ENCODE data around the gene PGAP1.

Gene PGAP1

GRCh38 chr2:196925051-196925767 is 1.3 kb downstream of the PGAP1 start:
- Histone ChIP-seq H3K14ac (ENCODE audit: low read length) (no peak overlapping the region), H3K4me2 (ENCODE audit: insufficient read depth, low read length, poor library complexity, severe bottlenecking) (peak overlapping the region; percentile 48), H3K4ac (ENCODE audit: low read length) (no peak overlapping the region), H3K27ac (replicated peaks; ENCODE audit: low read length) (peak overlapping the region; percentile 100), H2BK15ac (ENCODE audit: low read length) (no peak overlapping the region), H2BK12ac (ENCODE audit: low read length) (no peak overlapping the region), H3K23ac (ENCODE audit: low read depth, low read length, poor library complexity) (no peak overlapping the region), H3K4me1 (ENCODE audit: control insufficient read depth in 2 of 2, insufficient read depth in 1 of 2, low read depth in 1 of 2, low read length in 2 of 2) (peaks cover 0 to 6% of the 10 kb centered on the region in 2 donors), H2AK5ac (ENCODE audit: low read depth, low read length) (peak overlapping the region; percentile 99), H3K36me3 (replicated peaks in 1 of 2; ENCODE audit: control insufficient read depth in 2 of 2, insufficient read depth in 2 of 2, low read length in 2 of 2) (peaks cover 0 to 18% of the 10 kb centered on the region in 2 donors), H3K4me3 (ENCODE audit: low read length in 2 of 2) (peak overlapping the region; percentile 67 to 91), H2BK120ac (ENCODE audit: low read depth, low read length) (no peak overlapping the region), H3K9me3 (replicated peaks in 1 of 2; ENCODE audit: control insufficient read depth in 2 of 2, insufficient read depth in 1 of 2, low read depth in 1 of 2, low read length in 2 of 2) (no peaks in the 10 kb centered on the region), H2AFZ (ENCODE audit: low read length) (peak overlapping the region; percentile 91), H4K91ac (ENCODE audit: low read depth, low read length, poor library complexity) (no peak overlapping the region), H3K18ac (ENCODE audit: low read length) (no peak overlapping the region), H4K8ac (ENCODE audit: low read depth, low read length) (no peak overlapping the region), H3K27me3 (ENCODE audit: control insufficient read depth in 3 of 3, insufficient read depth in 3 of 3, low read depth in 1 of 3, low read length in 3 of 3) (no peaks in the 10 kb centered on the region), H2BK5ac (ENCODE audit: low read length) (no peak overlapping the region), H3K79me1 (ENCODE audit: low read depth, low read length) (peaks cover 2% of the 10 kb centered on the region), H3K9ac (ENCODE audit: low read depth, low read length, poor library complexity) (peak overlapping the region; percentile 83)
- WGBS, 2 donors (ENCODE audit: extremely low coverage in 2 of 2, insufficient read length in 2 of 2, insufficient replicate concordance in 1 of 2), result no CpG with 5 or more reads among the region's 11 CpGs
- DNase-seq (ENCODE audit: low spot score), result no peak

- Histone ChIP-seq H4K8ac (ENCODE audit: low read depth, low read length) (no peak overlapping the region), H3K4me2 (ENCODE audit: insufficient read depth, low read length, poor library complexity, severe bottlenecking) (peak overlapping the region; percentile 33), H3K9ac (ENCODE audit: low read depth, low read length, poor library complexity) (no peak overlapping the region), H2BK12ac (ENCODE audit: low read length) (no peak overlapping the region), H2BK120ac (ENCODE audit: low read depth, low read length) (no peak overlapping the region), H3K36me3 (replicated peaks in 1 of 2; ENCODE audit: control insufficient read depth in 2 of 2, insufficient read depth in 2 of 2, low read length in 2 of 2) (peaks cover 0 to 29% of the 10 kb centered on the region in 2 donors), H3K27me3 (ENCODE audit: control insufficient read depth in 3 of 3, insufficient read depth in 3 of 3, low read depth in 1 of 3, low read length in 3 of 3) (no peaks in the 10 kb centered on the region), H3K4ac (ENCODE audit: low read length) (no peak overlapping the region), H3K14ac (ENCODE audit: low read length) (no peak overlapping the region), H2AFZ (ENCODE audit: low read length) (no peak overlapping the region), H2BK5ac (ENCODE audit: low read length) (no peak overlapping the region), H3K9me3 (replicated peaks in 1 of 2; ENCODE audit: control insufficient read depth in 2 of 2, insufficient read depth in 1 of 2, low read depth in 1 of 2, low read length in 2 of 2) (peaks cover 0 to under 1% of the 10 kb centered on the region in 2 donors), H3K4me1 (ENCODE audit: control insufficient read depth in 2 of 2, insufficient read depth in 1 of 2, low read depth in 1 of 2, low read length in 2 of 2) (peaks cover 0 to 6% of the 10 kb centered on the region in 2 donors), H3K23ac (ENCODE audit: low read depth, low read length, poor library complexity) (no peak overlapping the region), H2AK5ac (ENCODE audit: low read depth, low read length) (no peak overlapping the region), H2BK15ac (ENCODE audit: low read length) (no peak overlapping the region), H3K4me3 (ENCODE audit: low read length in 2 of 2) (peak overlapping the region in 1 of 2 donors; percentile 67), H3K18ac (ENCODE audit: low read length) (no peak overlapping the region), H3K79me1 (ENCODE audit: low read depth, low read length) (peaks cover 2% of the 10 kb centered on the region), H3K27ac (replicated peaks; ENCODE audit: low read length) (no peak overlapping the region), H4K91ac (ENCODE audit: low read depth, low read length, poor library complexity) (no peak overlapping the region)
- no peak for DNase-seq (ENCODE audit: low spot score)
These were observed 2.5 kb downstream of the PGAP1 start for GRCh38 chr2:196924051-196924450.

- Histone ChIP-seq H3K27ac (replicated peaks; ENCODE audit: low read length) (no peak overlapping the region), H3K18ac (ENCODE audit: low read length) (no peak overlapping the region), H3K79me1 (ENCODE audit: low read depth, low read length) (no peaks in the 10 kb centered on the region), H2BK120ac (ENCODE audit: low read depth, low read length) (no peak overlapping the region), H3K27me3 (ENCODE audit: control insufficient read depth in 3 of 3, insufficient read depth in 3 of 3, low read depth in 1 of 3, low read length in 3 of 3) (no peaks in the 10 kb centered on the region), H3K14ac (ENCODE audit: low read length) (no peak overlapping the region), H3K9ac (ENCODE audit: low read depth, low read length, poor library complexity) (no peak overlapping the region), H2BK15ac (ENCODE audit: low read length) (no peak overlapping the region), H2BK5ac (ENCODE audit: low read length) (no peak overlapping the region), H3K4me2 (ENCODE audit: insufficient read depth, low read length, poor library complexity, severe bottlenecking) (no peak overlapping the region), H2BK12ac (ENCODE audit: low read length) (no peak overlapping the region), H4K8ac (ENCODE audit: low read depth, low read length) (no peak overlapping the region), H3K9me3 (replicated peaks in 1 of 2; ENCODE audit: control insufficient read depth in 2 of 2, insufficient read depth in 1 of 2, low read depth in 1 of 2, low read length in 2 of 2) (peaks cover 0 to 14% of the 10 kb centered on the region in 2 donors), H2AK5ac (ENCODE audit: low read depth, low read length) (no peak overlapping the region), H3K4ac (ENCODE audit: low read length) (no peak overlapping the region), H3K4me3 (ENCODE audit: low read length in 2 of 2) (no peak overlapping the region), H2AFZ (ENCODE audit: low read length) (no peak overlapping the region), H3K36me3 (replicated peaks in 1 of 2; ENCODE audit: control insufficient read depth in 2 of 2, insufficient read depth in 2 of 2, low read length in 2 of 2) (peaks cover 14 to 81% of the 10 kb centered on the region in 2 donors), H3K4me1 (ENCODE audit: control insufficient read depth in 2 of 2, insufficient read depth in 1 of 2, low read depth in 1 of 2, low read length in 2 of 2) (peaks cover 0 to 2% of the 10 kb centered on the region in 2 donors), H4K91ac (ENCODE audit: low read depth, low read length, poor library complexity) (no peak overlapping the region), H3K23ac (ENCODE audit: low read depth, low read length, poor library complexity) (no peak overlapping the region)
- no CpG with 5 or more reads among the region's 3 CpGs for WGBS, 2 donors (ENCODE audit: extremely low coverage in 2 of 2, insufficient read length in 2 of 2, insufficient replicate concordance in 1 of 2)
- no peak for DNase-seq (ENCODE audit: low spot score)
These were observed 7.6 kb downstream of the PGAP1 start for GRCh38 chr2:196918927-196919326.

DNA sequence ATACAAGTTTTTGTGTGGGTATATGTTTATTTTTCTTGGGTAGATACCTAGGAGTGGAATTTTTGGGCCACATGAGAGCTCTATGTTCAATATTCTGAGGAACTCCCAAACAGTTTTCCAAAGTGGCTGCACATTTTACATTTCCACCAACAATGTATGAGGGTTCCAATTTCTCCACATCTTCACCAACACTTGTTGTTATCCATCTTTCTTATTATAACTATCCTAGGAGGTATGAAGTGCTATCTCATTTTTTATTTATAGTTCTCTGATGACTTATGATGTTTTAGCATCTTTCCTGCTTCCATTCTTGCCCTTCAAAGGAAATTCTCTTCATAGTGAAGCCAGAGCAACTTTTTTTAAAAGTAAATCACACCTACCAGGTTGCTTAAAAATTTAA is 8.7 kb downstream of the PGAP1 start:
- Histone ChIP-seq H3K4me1 (ENCODE audit: control insufficient read depth in 2 of 2, insufficient read depth in 1 of 2, low read depth in 1 of 2, low read length in 2 of 2) (no peaks in the 10 kb centered on the region), H2BK120ac (ENCODE audit: low read depth, low read length) (no peak overlapping the region), H3K23ac (ENCODE audit: low read depth, low read length, poor library complexity) (no peak overlapping the region), H2AFZ (ENCODE audit: low read length) (no peak overlapping the region), H2BK12ac (ENCODE audit: low read length) (no peak overlapping the region), H3K4ac (ENCODE audit: low read length) (no peak overlapping the region), H4K91ac (ENCODE audit: low read depth, low read length, poor library complexity) (no peak overlapping the region), H3K18ac (ENCODE audit: low read length) (no peak overlapping the region), H3K79me1 (ENCODE audit: low read depth, low read length) (no peaks in the 10 kb centered on the region), H2BK15ac (ENCODE audit: low read length) (no peak overlapping the region), H3K4me3 (ENCODE audit: low read length in 2 of 2) (no peak overlapping the region), H3K27me3 (ENCODE audit: control insufficient read depth in 3 of 3, insufficient read depth in 3 of 3, low read depth in 1 of 3, low read length in 3 of 3) (no peaks in the 10 kb centered on the region), H2AK5ac (ENCODE audit: low read depth, low read length) (no peak overlapping the region), H3K4me2 (ENCODE audit: insufficient read depth, low read length, poor library complexity, severe bottlenecking) (no peak overlapping the region), H3K9ac (ENCODE audit: low read depth, low read length, poor library complexity) (no peak overlapping the region), H3K36me3 (replicated peaks in 1 of 2; ENCODE audit: control insufficient read depth in 2 of 2, insufficient read depth in 2 of 2, low read length in 2 of 2) (peaks cover 19 to 88% of the 10 kb centered on the region in 2 donors), H3K9me3 (replicated peaks in 1 of 2; ENCODE audit: control insufficient read depth in 2 of 2, insufficient read depth in 1 of 2, low read depth in 1 of 2, low read length in 2 of 2) (peaks cover 0 to 17% of the 10 kb centered on the region in 2 donors), H4K8ac (ENCODE audit: low read depth, low read length) (no peak overlapping the region), H3K27ac (replicated peaks; ENCODE audit: low read length) (no peak overlapping the region), H2BK5ac (ENCODE audit: low read length) (no peak overlapping the region), H3K14ac (ENCODE audit: low read length) (no peak overlapping the region)
- DNase-seq (ENCODE audit: low spot score), result no peak
